Stomach (tissue), 9 donors: Measurements from ENCODE around the gene ATG4C. TPM values are rescaled to one million over a fixed set of nuclear protein-coding genes. Genes with fewer than 3 reads are reported as not detected.
"Not testable (repeated sequence)": the region's sequence is repeated elsewhere in the genome, so short reads cannot be mapped to it uniquely, and the experiment has no call there.

Experiments
- DNase-seq, 2 donors: peaks; one replicate each; pipeline versions ENCODE4 v3.0.0 to v3.0.0-alpha.2; 2013 to 2019
- H3K27ac ChIP-seq, 5 donors: fragments of 200-600 bp in 4 of 5; sonication (generic) in 4 of 5; one replicate each; pipeline ENCODE4 v1.5.1; 2013 to 2019; ENCODE audit warnings: mild to moderate bottlenecking in 1 of 5, moderate library complexity in 1 of 5
- H3K27me3 ChIP-seq, 3 donors: fragments of 200-600 bp; sonication (generic); one replicate each; pipeline ENCODE4 v1.5.1; 2017 to 2019; ENCODE audit warnings: mixed run types in 1 of 3
- H3K36me3 ChIP-seq, 4 donors: fragments of 200-600 bp; sonication (generic); 1 replicate in 3 of 4; 2 replicates in 1 of 4; pipeline ENCODE4 v1.5.1; 2016 to 2019
- H3K4me1 ChIP-seq, 4 donors: fragments of 200-600 bp; sonication (generic); one replicate each; pipeline ENCODE4 v1.5.1; 2016 to 2019
- H3K4me3 ChIP-seq, 4 donors: fragments of 200-600 bp; sonication (generic) in 3 of 4; one replicate each; pipeline ENCODE4 v1.5.1; 2016 to 2019; ENCODE audit warnings: mild to moderate bottlenecking in 1 of 4
- H3K9me3 ChIP-seq, 4 donors: fragments of 200-600 bp; sonication (generic); one replicate each; pipeline ENCODE4 v1.5.1; 2016 to 2019
- CTCF ChIP-seq, 7 experiments: fragments of 450-650 bp in 4 of 7; fragments of 200-600 bp in 3 of 7; sonication (generic) in 3 of 7; IDR thresholded peaks; one replicate each; pipeline ENCODE4 v1.5.1; 2016 to 2019; ENCODE audit warnings: antibody characterized with exemption in 7 of 7, control low read depth in 2 of 7, mild to moderate bottlenecking in 1 of 7
- EP300 ChIP-seq: sonication (generic); formaldehyde crosslinking; IDR thresholded peaks from one replicate; pipeline ENCODE4 v1.6.1; 2017; ENCODE audit warnings: antibody characterized with exemption
- POLR2A ChIP-seq, 4 donors: fragments of 450-650 bp; IDR thresholded peaks; one replicate each; pipeline ENCODE4 v1.6.1; 2016; ENCODE audit warnings: antibody characterized with exemption in 4 of 4, control low read depth in 2 of 4, mild to moderate bottlenecking in 1 of 4, moderate library complexity in 1 of 4
- POLR2AphosphoS5 ChIP-seq, 3 donors: sonication (generic); formaldehyde crosslinking; IDR thresholded peaks; one replicate each; pipeline ENCODE4 v1.6.1; 2016; ENCODE audit warnings: antibody characterized with exemption in 3 of 3
- WGBS, 5 donors: extraction: QIAGEN DNeasy Blood & Tissue Kit in 3 of 5; methylation state at CpG; one replicate each; pipeline versions ENCODE4 v1.1.5 to v1.1.7; 2013 to 2018; 5-methylcytosine and 5-hydroxymethylcytosine counted together
- intact Hi-C: fragments of 100-400 bp; cut with DNase I; formaldehyde crosslinking; loops from one replicate; pipeline ENCODE4 v1.15.1; 2023; ENCODE audit warnings: low total_unique reads
- polyA plus RNA-seq, 3 donors: library from polyadenylated mRNA; stranded (reverse); fragments of 200-250 nt; gene quantifications; one replicate each; pipeline ENCODE4 v1.2.3, GENCODE V29; 2013
- total RNA-seq, 5 donors: library from RNA; depleted of rRNA; stranded (reverse); fragments of >200 nt; gene quantifications; one replicate each; pipeline versions ENCODE4 v1.1.0 to v1.2.3, GENCODE V29; 2014 to 2016
- donor health status: healthy with polysubstance abuse.
- donor health status: Bipolar disorder and iron deficiency.
- donor health status: healthy.

The ATG4C gene
- total and polyA plus RNA-seq, 8 donors = 2.3 to 42.4 (median 6.9) TPM

DNA sequence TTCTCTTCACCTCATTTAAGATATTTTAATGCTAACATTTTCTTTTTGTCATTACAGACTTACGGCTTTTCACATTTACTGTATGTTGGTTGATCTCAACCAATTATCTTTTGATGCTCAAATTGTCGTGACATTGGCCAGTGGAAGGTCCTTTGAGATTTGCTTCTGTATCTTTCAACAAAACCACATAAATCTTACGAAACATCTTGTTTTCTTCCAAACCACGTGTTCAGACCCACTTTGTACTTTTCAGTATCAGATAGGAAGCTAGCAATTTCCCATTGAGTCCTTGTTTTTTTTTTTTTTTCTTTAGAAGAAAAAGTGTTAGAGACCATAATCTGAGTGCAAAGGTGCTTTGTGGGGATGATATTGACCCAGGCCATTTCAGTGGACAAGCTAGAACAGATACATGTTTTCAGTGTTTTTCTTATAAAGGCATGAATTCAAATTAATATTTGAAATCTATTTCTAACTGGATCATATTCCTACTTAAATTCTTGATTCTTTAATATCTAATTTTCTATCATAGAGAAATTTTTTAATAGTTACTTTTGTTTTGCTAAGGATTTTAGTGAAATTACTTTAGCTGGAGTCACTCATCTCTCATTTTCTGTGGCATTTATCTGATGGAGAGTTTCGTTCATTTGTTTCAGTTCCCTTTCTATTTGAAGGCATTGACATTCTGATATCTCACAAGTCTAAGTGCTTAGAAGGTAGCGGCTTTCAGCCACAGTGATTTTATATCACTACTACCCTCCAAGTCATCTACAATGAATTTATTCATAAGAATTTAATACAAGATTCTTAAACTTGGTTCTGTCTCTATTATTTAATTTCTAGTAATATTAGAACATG is 26.7 kb downstream of the ATG4C start:
- Histone ChIP-seq H3K9me3 (no peaks in the 10 kb centered on the region), H3K36me3 (peaks cover 0 to 50% (median 22%) of the 10 kb centered on the region in 4 donors), H3K4me1 (no peaks in the 10 kb centered on the region), H3K27ac (no peak overlapping the region), H3K4me3 (no peak overlapping the region), H3K27me3 (no peaks in the 10 kb centered on the region)
- WGBS, 5 donors = 86 to 93% (median 88%) methylated on average over 6 of the region's 6 CpGs
- intact Hi-C loops = no loop called here
- no peak for TF ChIP-seq EP300
- no peak for TF ChIP-seq POLR2A (IDR thresholded peaks at IDR 0.05)
- TF ChIP-seq POLR2AphosphoS5 (IDR thresholded peaks at IDR 0.05) = no peak
- DNase-seq = no peak

DNA sequence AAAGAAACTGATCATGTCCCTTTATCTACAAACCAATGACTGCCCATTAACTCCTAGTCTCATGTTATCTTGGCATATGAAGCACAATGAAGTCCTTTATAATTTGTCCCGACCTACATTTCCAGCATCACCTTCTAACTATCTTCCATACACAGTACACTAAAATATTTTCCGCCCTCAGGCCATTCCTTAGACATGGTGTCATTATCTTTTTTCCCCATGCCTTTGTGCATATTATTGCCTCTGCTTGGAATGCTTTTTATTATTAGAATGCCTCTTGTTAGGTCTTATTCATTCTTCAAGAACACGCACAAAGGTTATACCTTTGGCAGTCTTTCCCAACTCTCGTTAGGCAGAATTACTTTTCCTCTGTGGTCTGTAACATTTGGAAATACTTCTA is 39.6 kb downstream of the ATG4C start:
- Histone ChIP-seq H3K4me1 (no peaks in the 10 kb centered on the region), H3K4me3 (no peak overlapping the region), H3K9me3 (no peaks in the 10 kb centered on the region), H3K27ac (no peak overlapping the region), H3K27me3 (no peaks in the 10 kb centered on the region), H3K36me3 (peaks cover 0 to 13% (median 9%) of the 10 kb centered on the region in 4 donors)
- TF ChIP-seq EP300 = no peak
- TF ChIP-seq POLR2AphosphoS5 (IDR thresholded peaks at IDR 0.05) = no peak
- no peak for TF ChIP-seq POLR2A (IDR thresholded peaks at IDR 0.05)
- no peak for TF ChIP-seq CTCF (IDR thresholded peaks at IDR 0.05)
- intact Hi-C loops = no loop called here
- no peak for DNase-seq
- 89 to 97% (median 94%) methylated on average over 4 of the region's 4 CpGs for WGBS, 5 donors

GRCh38 chr1:62826901-62827300 is 43.0 kb downstream of the ATG4C start:
- 93 to 98% (median 94%) methylated on average over 2 of the region's 2 CpGs for WGBS, 5 donors
- no peaks in the 10 kb centered on the region for H3K4me1 ChIP-seq
- TF ChIP-seq POLR2AphosphoS5 (IDR thresholded peaks at IDR 0.05) (no peak), EP300 (no peak), POLR2A (IDR thresholded peaks at IDR 0.05) (no peak), CTCF (IDR thresholded peaks at IDR 0.05) (no peak)
- peaks cover 0 to 11% (median 5%) of the 10 kb centered on the region in 4 donors for H3K36me3 ChIP-seq
- no peak overlapping the region for H3K27ac ChIP-seq
- H3K4me3 ChIP-seq = no peak overlapping the region
- intact Hi-C loops = no loop called here
- no peaks in the 10 kb centered on the region for H3K9me3 ChIP-seq
- DNase-seq = no peak
- H3K27me3 ChIP-seq = no peaks in the 10 kb centered on the region

DNA sequence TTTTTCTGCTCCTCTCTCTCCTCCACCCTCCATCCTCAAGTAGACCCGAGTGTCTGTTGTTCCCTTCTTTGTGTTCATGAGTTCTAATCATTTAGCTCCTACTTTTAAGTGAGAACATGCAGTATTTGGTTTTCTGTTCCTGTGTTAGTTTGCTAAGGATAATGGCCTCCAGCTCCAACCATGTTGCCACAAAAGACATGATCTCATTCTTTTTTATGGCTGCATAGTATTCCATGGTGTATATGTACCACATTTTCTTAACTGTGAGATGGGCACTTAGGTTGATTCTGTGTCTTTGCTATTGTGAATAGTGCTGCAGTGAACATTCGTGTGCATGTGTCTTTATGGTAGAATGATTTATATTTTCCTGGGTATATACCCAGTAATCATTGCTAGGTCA is 43.9 kb downstream of the ATG4C start:
- DNase-seq, H3K4me1 ChIP-seq, H3K4me3 ChIP-seq, H3K27ac ChIP-seq, H3K27me3 ChIP-seq, H3K9me3 ChIP-seq, intact Hi-C loops: not testable (repeated sequence)
- WGBS, 5 donors = 95 to 99% (median 97%) methylated on average over 2 of the region's 2 CpGs
- H3K36me3 ChIP-seq = peaks cover 0 to 14% (median 8%) of the 10 kb centered on the region in 4 donors

DNA sequence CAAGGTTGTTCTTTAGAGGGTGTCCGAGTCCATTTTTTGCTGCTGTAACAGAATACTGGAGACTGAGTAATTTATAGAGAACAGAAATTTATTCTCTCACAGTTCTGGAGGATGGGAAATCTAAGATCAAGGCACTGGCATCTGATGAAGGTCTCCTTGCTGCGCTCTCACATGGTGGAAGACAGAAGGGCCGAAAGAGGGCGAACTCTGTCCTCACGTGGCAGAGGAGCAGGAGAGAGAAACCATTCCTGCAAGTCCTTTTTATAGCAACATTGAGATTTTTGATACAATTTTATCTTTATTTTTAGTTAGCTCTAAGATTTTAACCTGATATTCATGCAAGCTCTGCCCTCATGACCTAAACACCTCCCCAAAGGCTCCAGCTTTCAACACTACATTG is 48.3 kb downstream of the ATG4C start:
- DNase-seq = no peak
- H3K36me3 ChIP-seq = peaks cover 0 to 29% (median 15%) of the 10 kb centered on the region in 4 donors
- no peaks in the 10 kb centered on the region for H3K4me1 ChIP-seq
- intact Hi-C loops = no loop called here
- no peak overlapping the region for H3K27ac ChIP-seq
- no peak for TF ChIP-seq CTCF (IDR thresholded peaks at IDR 0.05)
- TF ChIP-seq POLR2AphosphoS5 (IDR thresholded peaks at IDR 0.05) = no peak
- TF ChIP-seq POLR2A (IDR thresholded peaks at IDR 0.05) = no peak
- no peak for TF ChIP-seq EP300
- no peaks in the 10 kb centered on the region for H3K9me3 ChIP-seq
- WGBS, 5 donors = 73 to 86% (median 84%) methylated on average over 5 of the region's 5 CpGs
- H3K27me3 ChIP-seq = no peaks in the 10 kb centered on the region
- no peak overlapping the region for H3K4me3 ChIP-seq
